ENCODE measurements around the gene COCH.

The COCH gene

GRCh38 chr14:30874120-30874998 is at the start of gene COCH:
TSS of gene COCH (plus strand) at chr14:30874559. CDS start at chr14:30874939, 380 bp downstream.
- H3K27ac ChIP-seq = peak within 1 kb of the TSS; percentile 47; the same call in 1 of the 2 replicates
- peak; percentile 67 for TF ChIP-seq CTCF (conservative IDR thresholded peaks at IDR 0.05)

- no peak overlapping the region for H3K27ac ChIP-seq
- TF ChIP-seq CTCF (conservative IDR thresholded peaks at IDR 0.05) = no peak
Measured at GRCh38 chr14:30826070-30826469, 48.3 kb upstream of the COCH start.

GRCh38 chr14:30829853-30830252 is 44.5 kb upstream of the COCH start:
- no peak overlapping the region for H3K27ac ChIP-seq
- TF ChIP-seq CTCF (conservative IDR thresholded peaks at IDR 0.05) = no peak

GRCh38 chr14:30834353-30834752 is 40.0 kb upstream of the COCH start:
- H3K27ac ChIP-seq = no peak overlapping the region
- TF ChIP-seq CTCF (conservative IDR thresholded peaks at IDR 0.05) = no peak

- no peak overlapping the region for H3K27ac ChIP-seq
- no peak for TF ChIP-seq CTCF (conservative IDR thresholded peaks at IDR 0.05)
Measured at GRCh38 chr14:30838351-30838750, 36.0 kb upstream of the COCH start.

- TF ChIP-seq CTCF (conservative IDR thresholded peaks at IDR 0.05) = no peak
- no peak overlapping the region for H3K27ac ChIP-seq
Measured at GRCh38 chr14:30840086-30840779, 34.1 kb upstream of the COCH start.

- H3K27ac ChIP-seq = peak overlapping the region; percentile 29; the same call in 1 of the 2 replicates
- TF ChIP-seq CTCF (conservative IDR thresholded peaks at IDR 0.05) = no peak
Measured at GRCh38 chr14:30842431-30842830, 31.9 kb upstream of the COCH start.
